Smooth muscle cell (in vitro differentiated cells): ENCODE measurements around the gene SAMD3. TPM values are rescaled to one million over a fixed set of nuclear protein-coding genes. Genes with fewer than 3 reads are reported as not detected.

Experiments
- DNase-seq: peaks from one replicate; lab custom pipeline; 2025; ENCODE audit not compliant: unreplicated experiment; lab: John Stamatoyannopoulos, UW
- H2AFZ ChIP-seq: fragments of 200-600 bp; sonication (generic); 2 replicates; pipeline ENCODE4 v1.6.0; 2016; ENCODE audit warnings: antibody characterized with exemption, low read depth, mild to moderate bottlenecking
- H3F3A ChIP-seq: fragments of 200-600 bp; sonication (generic); 2 replicates; pipeline ENCODE4 v1.6.0; 2017; ENCODE audit warnings: antibody characterized with exemption, low read depth
- H3K27ac ChIP-seq: fragments of 200-600 bp; sonication (generic); 2 replicates; pipeline ENCODE4 v1.5.1; 2016; ENCODE audit warnings: low read depth, mild to moderate bottlenecking
- H3K27me3 ChIP-seq: fragments of 200-600 bp; sonication (generic); 2 replicates; pipeline ENCODE4 v1.6.1; 2016; ENCODE audit warnings: low read depth, mild to moderate bottlenecking
- H3K36me3 ChIP-seq: fragments of 200-600 bp; sonication (generic); 2 replicates; pipeline ENCODE4 v1.5.1; 2016; ENCODE audit warnings: low read depth
- H3K4me1 ChIP-seq: fragments of 200-600 bp; sonication (generic); 2 replicates; pipeline ENCODE4 v1.5.1; 2016; ENCODE audit warnings: low read depth
- H3K4me2 ChIP-seq: fragments of 200-600 bp; sonication (generic); 2 replicates; pipeline ENCODE4 v1.6.0; 2016; ENCODE audit warnings: mild to moderate bottlenecking
- H3K4me3 ChIP-seq: fragments of 200-600 bp; sonication (generic); 2 replicates; pipeline ENCODE4 v1.5.1; 2016; ENCODE audit warnings: mild to moderate bottlenecking
- H3K79me2 ChIP-seq: fragments of 200-600 bp; sonication (generic); 2 replicates; pipeline ENCODE4 v1.6.0; 2016; ENCODE audit warnings: low read depth, mild to moderate bottlenecking
- H3K9ac ChIP-seq: fragments of 200-600 bp; sonication (generic); 2 replicates; pipeline ENCODE4 v1.6.0; 2016; ENCODE audit warnings: low read depth
- H3K9me3 ChIP-seq: fragments of 200-600 bp; sonication (generic); replicated peaks from 2 replicates; pipeline ENCODE4 v1.5.1; 2016; ENCODE audit warnings: low read depth
- H4K20me1 ChIP-seq: fragments of 200-600 bp; sonication (generic); 2 replicates; pipeline ENCODE4 v1.6.0; 2016; ENCODE audit warnings: low read depth
- WGBS: methylation state at CpG from one replicate; pipeline ENCODE4 v1.1.7; 2016; ENCODE audit warnings: low lambda C conversion rate; 5-methylcytosine and 5-hydroxymethylcytosine counted together
- polyA plus RNA-seq: library from polyadenylated mRNA; unstranded; fragments of >200 nt; fragmentation: Nextera tagmentation; extraction: Ambion mirVana; gene quantifications from 2 replicates; pipeline ENCODE4 v1.2.1, GENCODE V29; 2016
- total RNA-seq: library from RNA; depleted of rRNA; stranded (reverse); fragments of >200 nt; gene quantifications from 2 replicates; pipeline ENCODE4 v1.2.3, GENCODE V29; 2014
- TF ChIP-seq, protein P1 (sequence below): fragments of 200-600 bp; sonication (generic); IDR thresholded peaks from 2 replicates; pipeline ENCODE4 v1.5.1; 2017; ENCODE audit warnings: borderline replicate concordance, mild to moderate bottlenecking, antibody characterized with exemption; ENCODE audit not compliant: insufficient read depth, poor library complexity, severe bottlenecking

Gene SAMD3
- total and polyA plus RNA-seq, 2 experiments from 2014 or later, result 2.1 to 3.5 TPM

GRCh38 chr6:130161683-130162404 is 60.9 kb downstream of the SAMD3 start:
- Histone ChIP-seq H2AFZ (no peak overlapping the region), H3K79me2 (no peaks in the 10 kb centered on the region), H3K27me3 (no peaks in the 10 kb centered on the region), H3K4me3 (no peak overlapping the region), H3K9me3 (no peaks in the 10 kb centered on the region), H4K20me1 (no peaks in the 10 kb centered on the region), H3K4me1 (no peaks in the 10 kb centered on the region), H3K36me3 (peaks cover 3% of the 10 kb centered on the region), H3K27ac (no peak overlapping the region), H3F3A (no peaks in the 10 kb centered on the region), H3K9ac (no peak overlapping the region), H3K4me2 (no peak overlapping the region)
- TF ChIP-seq, protein P1, sequence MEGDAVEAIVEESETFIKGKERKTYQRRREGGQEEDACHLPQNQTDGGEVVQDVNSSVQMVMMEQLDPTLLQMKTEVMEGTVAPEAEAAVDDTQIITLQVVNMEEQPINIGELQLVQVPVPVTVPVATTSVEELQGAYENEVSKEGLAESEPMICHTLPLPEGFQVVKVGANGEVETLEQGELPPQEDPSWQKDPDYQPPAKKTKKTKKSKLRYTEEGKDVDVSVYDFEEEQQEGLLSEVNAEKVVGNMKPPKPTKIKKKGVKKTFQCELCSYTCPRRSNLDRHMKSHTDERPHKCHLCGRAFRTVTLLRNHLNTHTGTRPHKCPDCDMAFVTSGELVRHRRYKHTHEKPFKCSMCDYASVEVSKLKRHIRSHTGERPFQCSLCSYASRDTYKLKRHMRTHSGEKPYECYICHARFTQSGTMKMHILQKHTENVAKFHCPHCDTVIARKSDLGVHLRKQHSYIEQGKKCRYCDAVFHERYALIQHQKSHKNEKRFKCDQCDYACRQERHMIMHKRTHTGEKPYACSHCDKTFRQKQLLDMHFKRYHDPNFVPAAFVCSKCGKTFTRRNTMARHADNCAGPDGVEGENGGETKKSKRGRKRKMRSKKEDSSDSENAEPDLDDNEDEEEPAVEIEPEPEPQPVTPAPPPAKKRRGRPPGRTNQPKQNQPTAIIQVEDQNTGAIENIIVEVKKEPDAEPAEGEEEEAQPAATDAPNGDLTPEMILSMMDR, result no peak
- WGBS, result 78% methylated on average over 6 of the region's 6 CpGs
- no peak for DNase-seq

GRCh38 chr6:130159956-130160355 is 62.8 kb downstream of the SAMD3 start:
- Histone ChIP-seq H4K20me1 (no peaks in the 10 kb centered on the region), H3K27me3 (no peaks in the 10 kb centered on the region), H3K79me2 (no peaks in the 10 kb centered on the region), H3K36me3 (peaks cover 3% of the 10 kb centered on the region), H3K4me2 (no peak overlapping the region), H3K4me3 (no peak overlapping the region), H3K27ac (no peak overlapping the region), H3F3A (no peaks in the 10 kb centered on the region), H2AFZ (no peak overlapping the region), H3K9me3 (no peaks in the 10 kb centered on the region), H3K9ac (no peak overlapping the region), H3K4me1 (no peaks in the 10 kb centered on the region)
- 91% methylated on average over 3 of the region's 3 CpGs for WGBS
- TF ChIP-seq, protein P1, result no peak
- DNase-seq, result no peak

GRCh38 chr6:130158548-130158947 is 64.2 kb downstream of the SAMD3 start:
- Histone ChIP-seq H3K4me2 (no peak overlapping the region), H3K9ac (no peak overlapping the region), H2AFZ (no peak overlapping the region), H3K27ac (no peak overlapping the region), H3F3A (no peaks in the 10 kb centered on the region), H3K4me3 (no peak overlapping the region), H3K36me3 (peaks cover 3% of the 10 kb centered on the region), H4K20me1 (no peaks in the 10 kb centered on the region), H3K27me3 (no peaks in the 10 kb centered on the region), H3K79me2 (no peaks in the 10 kb centered on the region), H3K4me1 (no peaks in the 10 kb centered on the region), H3K9me3 (no peaks in the 10 kb centered on the region)
- no peak for DNase-seq
- 95% methylated on average over 4 of the region's 4 CpGs for WGBS
- TF ChIP-seq, protein P1, result no peak

DNA sequence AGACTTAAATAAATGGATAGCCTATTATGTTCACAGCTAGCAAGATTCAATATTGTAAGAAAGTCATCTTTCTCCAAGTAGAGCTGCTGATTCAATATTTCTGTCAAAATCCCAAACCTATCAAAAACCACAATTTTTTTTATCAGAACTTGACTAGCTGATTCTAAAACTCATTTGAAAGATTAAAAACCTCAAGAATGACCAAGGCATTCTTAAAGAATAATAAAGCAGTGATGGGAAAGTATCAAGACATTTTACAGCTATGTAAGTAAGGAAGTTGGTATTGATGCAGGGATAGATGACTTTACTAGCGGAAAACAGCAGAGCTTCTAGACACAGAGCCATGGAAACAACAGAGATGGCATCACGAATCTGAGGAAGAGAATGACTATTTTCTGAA is 64.7 kb downstream of the SAMD3 start:
- no peak overlapping the region for H2AFZ ChIP-seq
- peaks cover 3% of the 10 kb centered on the region for H3K36me3 ChIP-seq
- H3K27me3 ChIP-seq, result no peaks in the 10 kb centered on the region
- no peak overlapping the region for H3K9ac ChIP-seq
- no peaks in the 10 kb centered on the region for H3K4me1 ChIP-seq
- WGBS, result 93% methylated on average over 2 of the region's 2 CpGs
- H3K27ac ChIP-seq, result no peak overlapping the region
- H4K20me1 ChIP-seq, result no peaks in the 10 kb centered on the region
- H3F3A ChIP-seq, result no peaks in the 10 kb centered on the region
- H3K4me2 ChIP-seq, result no peak overlapping the region
- no peaks in the 10 kb centered on the region for H3K9me3 ChIP-seq
- no peak for DNase-seq
- no peaks in the 10 kb centered on the region for H3K79me2 ChIP-seq
- H3K4me3 ChIP-seq, result no peak overlapping the region
- TF ChIP-seq, protein P1, result no peak
